ENCODE data around the gene NUDT1. TPM values are rescaled to one million over a fixed set of nuclear protein-coding genes. Genes with fewer than 3 reads are reported as not detected.

NUDT1 gene
- total RNA-seq, 4 donors from 2014 or later, result 4.2 to 23.6 (median 9.5) TPM; not detected in 1

DNA sequence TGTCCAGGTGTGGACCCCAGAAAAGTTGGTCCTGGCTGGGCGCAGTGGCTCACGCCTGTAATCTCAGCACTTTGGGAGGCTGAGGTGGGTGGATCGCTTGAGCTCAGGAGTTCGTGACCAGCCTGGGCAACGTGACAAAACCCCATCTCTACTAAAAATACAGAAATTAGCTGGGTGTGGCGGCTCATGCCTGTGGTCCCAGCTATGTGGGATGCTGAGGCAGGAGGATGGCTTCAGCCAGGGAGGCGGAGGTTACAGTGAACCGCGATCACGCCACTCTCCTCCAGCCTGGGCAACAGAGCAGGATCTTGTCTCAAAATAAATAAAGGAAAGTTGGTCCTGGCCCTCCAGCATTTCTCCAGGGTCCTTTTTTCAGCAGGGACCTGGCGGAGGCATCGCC is 1.4 kb downstream of the NUDT1 start:
- Histone ChIP-seq H3K36me3 (peaks cover 0 to 2% (median under 1%) of the 10 kb centered on the region in 4 donors), H3K4me1 (peaks cover 17 to 28% (median 22%) of the 10 kb centered on the region in 4 donors), H3K27me3 (no peaks in the 10 kb centered on the region), H3K27ac (no peak overlapping the region), H3K9me3 (no peaks in the 10 kb centered on the region), H3K4me3 (no peak overlapping the region)
- intact Hi-C loops (cut with DNase I; ENCODE audit: low total_unique reads), result loop anchor here (10.0 kb wide), 1 partner anchor 111 kb away; the partner anchor contains the start of gene EIF3B
- TF ChIP-seq EP300 (IDR thresholded peaks at IDR 0.05; ENCODE audit: low read depth) (no peak), POLR2AphosphoS5 (IDR thresholded peaks at IDR 0.05) (no peak), POLR2A (IDR thresholded peaks at IDR 0.05) (no peak)
- TF ChIP-seq, protein P1, sequence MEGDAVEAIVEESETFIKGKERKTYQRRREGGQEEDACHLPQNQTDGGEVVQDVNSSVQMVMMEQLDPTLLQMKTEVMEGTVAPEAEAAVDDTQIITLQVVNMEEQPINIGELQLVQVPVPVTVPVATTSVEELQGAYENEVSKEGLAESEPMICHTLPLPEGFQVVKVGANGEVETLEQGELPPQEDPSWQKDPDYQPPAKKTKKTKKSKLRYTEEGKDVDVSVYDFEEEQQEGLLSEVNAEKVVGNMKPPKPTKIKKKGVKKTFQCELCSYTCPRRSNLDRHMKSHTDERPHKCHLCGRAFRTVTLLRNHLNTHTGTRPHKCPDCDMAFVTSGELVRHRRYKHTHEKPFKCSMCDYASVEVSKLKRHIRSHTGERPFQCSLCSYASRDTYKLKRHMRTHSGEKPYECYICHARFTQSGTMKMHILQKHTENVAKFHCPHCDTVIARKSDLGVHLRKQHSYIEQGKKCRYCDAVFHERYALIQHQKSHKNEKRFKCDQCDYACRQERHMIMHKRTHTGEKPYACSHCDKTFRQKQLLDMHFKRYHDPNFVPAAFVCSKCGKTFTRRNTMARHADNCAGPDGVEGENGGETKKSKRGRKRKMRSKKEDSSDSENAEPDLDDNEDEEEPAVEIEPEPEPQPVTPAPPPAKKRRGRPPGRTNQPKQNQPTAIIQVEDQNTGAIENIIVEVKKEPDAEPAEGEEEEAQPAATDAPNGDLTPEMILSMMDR (IDR thresholded peaks at IDR 0.05), result no peak
- in situ Hi-C loops (cut with MboI; ENCODE audit: low pct_ligation_motif_present in 1 of 4, low pct_unique_long_range_greater_than_20kb in 1 of 4, low sequenced_read_pairs in 3 of 4), result loop anchor here in 3 of 4 donors (10.0 to 25.0 kb wide), 2 partner anchors 101 to 119 kb away; partner anchors contain the start of gene EIF3B (in 2 of the 3)
- no peak for DNase-seq
- 86% methylated on average over 12 of the region's 12 CpGs; no CpG with 5 or more reads in 1 of the 2 donors for WGBS, 2 donors (ENCODE audit: low coverage in 1 of 2)

- no peaks in the 10 kb centered on the region for H3K27me3 ChIP-seq
- H3K9me3 ChIP-seq, result no peaks in the 10 kb centered on the region
- H3K4me3 ChIP-seq, result no peak overlapping the region
- in situ Hi-C loops (cut with MboI; ENCODE audit: low pct_ligation_motif_present in 1 of 4, low pct_unique_long_range_greater_than_20kb in 1 of 4, low sequenced_read_pairs in 3 of 4), result loop anchor here in 3 of 4 donors (10.0 to 25.0 kb wide), 2 partner anchors 100 to 118 kb away; partner anchors contain the start of gene EIF3B (in 2 of the 3)
- intact Hi-C loops (cut with DNase I; ENCODE audit: low total_unique reads), result loop anchor here (10.0 kb wide), 1 partner anchor 110 kb away; the partner anchor contains the start of gene EIF3B
- peaks cover 17 to 30% (median 24%) of the 10 kb centered on the region in 4 donors for H3K4me1 ChIP-seq
- H3K36me3 ChIP-seq, result no peaks in the 10 kb centered on the region
- no peak for DNase-seq
- TF ChIP-seq, protein P1 (IDR thresholded peaks at IDR 0.05), result no peak
- TF ChIP-seq EP300 (IDR thresholded peaks at IDR 0.05; ENCODE audit: low read depth), result no peak
- WGBS, 2 donors (ENCODE audit: low coverage in 1 of 2), result 84 to 86% methylated on average over 23 to 25 of the region's 25 CpGs
- H3K27ac ChIP-seq, result no peak overlapping the region
Observed at GRCh38 chr7:2244404-2244995, 2.5 kb downstream of the NUDT1 start.

GRCh38 chr7:2245883-2246675 is 4.1 kb downstream of the NUDT1 start:
- H3K36me3 ChIP-seq, result no peaks in the 10 kb centered on the region
- peak; percentile 17 for DNase-seq
- in situ Hi-C loops (cut with MboI; ENCODE audit: low pct_ligation_motif_present in 1 of 4, low pct_unique_long_range_greater_than_20kb in 1 of 4, low sequenced_read_pairs in 3 of 4), result loop anchor here in 3 of 4 donors (10.0 to 25.0 kb wide), 2 partner anchors 99 to 116 kb away; partner anchors contain the start of gene EIF3B (in 2 of the 3)

More at GRCh38 chr7:2245883-2246675, 4.1 kb downstream of the NUDT1 start:
- Histone ChIP-seq H3K27me3 (no peaks in the 10 kb centered on the region), H3K4me1 (peaks cover 11 to 26% (median 16%) of the 10 kb centered on the region in 4 donors), H3K4me3 (no peak overlapping the region), H3K27ac (no peak overlapping the region), H3K9me3 (no peaks in the 10 kb centered on the region)
- TF ChIP-seq, protein P1 (IDR thresholded peaks at IDR 0.05), result no peak
- TF ChIP-seq POLR2A (IDR thresholded peaks at IDR 0.05) (no peak), EP300 (IDR thresholded peaks at IDR 0.05; ENCODE audit: low read depth) (no peak), POLR2AphosphoS5 (IDR thresholded peaks at IDR 0.05) (no peak)
- WGBS, 2 donors (ENCODE audit: low coverage in 1 of 2), result 67 to 77% methylated on average over 7 to 22 of the region's 22 CpGs
- intact Hi-C loops (cut with DNase I; ENCODE audit: low total_unique reads), result loop anchor here (10.0 kb wide), 1 partner anchor 109 kb away; the partner anchor contains the start of gene EIF3B

Measured in transverse colon (tissue), 4 donors.